ENCODE measurements around the gene LMO3. TPM values are rescaled to one million over a fixed set of nuclear protein-coding genes. Genes with fewer than 3 reads are reported as not detected.

The LMO3 gene
- total and polyA plus RNA-seq, 2 of the 8 experiments (the other 6 are each of a cell fraction or from before 2014, with no cell fraction given) = 4.7 to 16.7 TPM

DNA sequence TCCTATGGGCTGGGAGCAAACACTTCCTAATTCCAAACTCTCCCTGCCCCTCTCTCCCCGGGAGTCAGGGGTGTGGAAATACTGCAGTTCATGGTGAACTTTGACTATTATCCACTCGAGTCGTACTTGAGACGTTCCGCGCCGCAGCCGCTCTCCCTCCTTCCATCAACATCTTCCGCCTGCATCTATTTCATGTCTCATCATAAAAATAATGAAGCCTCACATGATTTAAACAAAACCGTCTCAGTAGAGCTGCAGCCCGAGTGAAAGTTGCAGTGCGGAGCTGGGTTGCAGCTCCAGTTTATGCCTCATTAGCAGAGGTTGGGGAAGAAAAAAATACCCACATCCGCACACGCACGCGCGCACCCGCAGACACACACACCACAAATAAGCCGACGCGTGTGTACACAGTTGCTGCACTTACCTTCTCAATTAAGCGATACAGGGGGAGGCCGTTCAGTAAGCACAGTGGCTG lies 283 bp downstream of the LMO3 start (continued):
- TF ChIP-seq, protein P1, sequence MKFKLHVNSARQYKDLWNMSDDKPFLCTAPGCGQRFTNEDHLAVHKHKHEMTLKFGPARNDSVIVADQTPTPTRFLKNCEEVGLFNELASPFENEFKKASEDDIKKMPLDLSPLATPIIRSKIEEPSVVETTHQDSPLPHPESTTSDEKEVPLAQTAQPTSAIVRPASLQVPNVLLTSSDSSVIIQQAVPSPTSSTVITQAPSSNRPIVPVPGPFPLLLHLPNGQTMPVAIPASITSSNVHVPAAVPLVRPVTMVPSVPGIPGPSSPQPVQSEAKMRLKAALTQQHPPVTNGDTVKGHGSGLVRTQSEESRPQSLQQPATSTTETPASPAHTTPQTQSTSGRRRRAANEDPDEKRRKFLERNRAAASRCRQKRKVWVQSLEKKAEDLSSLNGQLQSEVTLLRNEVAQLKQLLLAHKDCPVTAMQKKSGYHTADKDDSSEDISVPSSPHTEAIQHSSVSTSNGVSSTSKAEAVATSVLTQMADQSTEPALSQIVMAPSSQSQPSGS (IDR thresholded peaks at IDR 0.05; ENCODE audit: low read length) = no peak
- TF ChIP-seq HDAC2 (IDR thresholded peaks at IDR 0.05; ENCODE audit: borderline replicate concordance in 1 of 2, low read depth in 2 of 2, low read length in 2 of 2) (no peak), RAD21 (IDR thresholded peaks at IDR 0.05 in 1 of 2, conservative IDR thresholded peaks at IDR 0.05 in 1 of 2; ENCODE audit: low read depth in 2 of 2, low read length in 2 of 2) (no peak)

All from H1 (cell line).